GM23338 (cell line): Measurements from ENCODE around the gene NOTCH1. TPM values are rescaled to one million over a fixed set of nuclear protein-coding genes. Genes with fewer than 3 reads are reported as not detected.

ENCODE experiments used
- ATAC-seq: fragments of 200-7000 bp; cut with Tn5 transposase; 3 replicates; pipeline ENCODE4 v1.9.1; 2020
- DNase-seq: peaks from one replicate; pipeline ENCODE4 v3.0.0-alpha.2; 2015; ENCODE audit warnings: low spot score
- H2AFZ ChIP-seq: fragments of 200-600 bp; sonication (generic); 2 replicates; pipeline ENCODE4 v1.8.0; 2016; ENCODE audit warnings: antibody characterized with exemption, mild to moderate bottlenecking, moderate library complexity
- H3F3A ChIP-seq: fragments of 200-600 bp; sonication (generic); replicated peaks from 2 replicates; pipeline ENCODE4 v1.8.0; 2017; ENCODE audit warnings: antibody characterized with exemption, mixed run types, low read depth
- H3K27ac ChIP-seq: fragments of 200-600 bp; sonication (generic); 2 replicates; pipeline ENCODE4 v1.6.1; 2016; ENCODE audit warnings: low read depth
- H3K27me3 ChIP-seq: fragments of 200-600 bp; sonication (generic); 2 replicates; pipeline ENCODE4 v1.8.0; 2016; ENCODE audit warnings: mild to moderate bottlenecking, mixed run types, moderate library complexity; ENCODE audit not compliant: insufficient read depth
- H3K36me3 ChIP-seq: fragments of 200-600 bp; sonication (generic); 2 replicates; pipeline ENCODE4 v1.8.0; 2016; ENCODE audit warnings: mild to moderate bottlenecking; ENCODE audit not compliant: insufficient read depth
- H3K4me1 ChIP-seq: fragments of 200-600 bp; sonication (generic); 2 replicates; pipeline ENCODE4 v1.8.0; 2016; ENCODE audit warnings: mild to moderate bottlenecking, moderate library complexity; ENCODE audit not compliant: insufficient read depth
- H3K4me2 ChIP-seq: fragments of 200-600 bp; sonication (generic); 2 replicates; pipeline ENCODE4 v1.7.1; 2017; ENCODE audit warnings: mixed run types
- H3K4me3 ChIP-seq: fragments of 200-600 bp; sonication (generic); 2 replicates; pipeline ENCODE4 v1.6.1; 2016; ENCODE audit warnings: mixed run types
- H3K79me2 ChIP-seq: fragments of 200-600 bp; sonication (generic); replicated peaks from 2 replicates; pipeline ENCODE4 v1.8.0; 2017; ENCODE audit warnings: mild to moderate bottlenecking; ENCODE audit not compliant: insufficient read depth
- H3K9me2 ChIP-seq: fragments of 200-600 bp; sonication (generic); 2 replicates; pipeline ENCODE4 v1.8.0; 2017; ENCODE audit not compliant: insufficient read depth
- H4K20me1 ChIP-seq: fragments of 200-600 bp; sonication (generic); replicated peaks from 2 replicates; pipeline ENCODE4 v1.8.0; 2017; ENCODE audit warnings: mild to moderate bottlenecking; ENCODE audit not compliant: insufficient read depth
- H3K27ac Mint-ChIP-seq: 2 replicates; pipeline ENCODE4 v1.8.0; 2020; ENCODE audit warnings: inconsistent platforms, mild to moderate bottlenecking, moderate library complexity, mixed read lengths
- H3K27me3 Mint-ChIP-seq: 3 replicates; pipeline ENCODE4 v1.8.0; 2022; ENCODE audit warnings: low read depth, mild to moderate bottlenecking, moderate library complexity, mixed read lengths, inconsistent platforms; ENCODE audit not compliant: insufficient read depth, poor library complexity
- H3K36me3 Mint-ChIP-seq: 3 replicates; pipeline ENCODE4 v1.8.0; 2021; ENCODE audit warnings: low read depth, mild to moderate bottlenecking, inconsistent platforms, moderate library complexity, mixed read lengths
- H3K4me1 Mint-ChIP-seq: 3 replicates; pipeline ENCODE4 v1.8.0; 2020; ENCODE audit warnings: mild to moderate bottlenecking, inconsistent platforms, mixed read lengths
- H3K4me3 Mint-ChIP-seq: 3 replicates; pipeline ENCODE4 v1.8.0; 2021; ENCODE audit warnings: moderate library complexity, mild to moderate bottlenecking, inconsistent platforms, mixed read lengths
- H3K9me3 Mint-ChIP-seq: 3 replicates; pipeline ENCODE4 v1.8.0; 2020; ENCODE audit warnings: moderate library complexity, mild to moderate bottlenecking, inconsistent platforms, mixed read lengths
- CREB1 ChIP-seq: fragments of 250-450 bp; sonication (Bioruptor Pico); IDR thresholded peaks from 2 replicates; pipeline ENCODE4 v1.5.0; 2020; ENCODE audit warnings: low read depth, mild to moderate bottlenecking, moderate library complexity
- JUNB ChIP-seq: IDR thresholded peaks from one replicate; pipeline ENCODE4 v1.6.1; 2016; ENCODE audit warnings: antibody characterized with exemption; ENCODE audit not compliant: unreplicated experiment
- NANOG ChIP-seq: IDR thresholded peaks from 2 replicates; pipeline ENCODE4 v1.6.1; 2016; ENCODE audit warnings: antibody characterized with exemption, borderline replicate concordance
- POLR2AphosphoS5 ChIP-seq: IDR thresholded peaks from 2 replicates; pipeline ENCODE4 v1.6.1; 2016; ENCODE audit warnings: antibody characterized with exemption, low read depth
- ZNF114 ChIP-seq: fragments of 250-450 bp; sonication (Bioruptor Pico); IDR thresholded peaks from 2 replicates; pipeline ENCODE4 v1.5.0; 2020; ENCODE audit warnings: mild to moderate bottlenecking, moderate library complexity
- ZNF331 ChIP-seq: fragments of 250-450 bp; sonication (Bioruptor Pico); IDR thresholded peaks from 2 replicates; pipeline ENCODE4 v1.5.0; 2020; ENCODE audit warnings: low read depth, mild to moderate bottlenecking, moderate library complexity
- ZNF462 ChIP-seq: fragments of 250-450 bp; sonication (Bioruptor Pico); IDR thresholded peaks from 2 replicates; pipeline ENCODE4 v1.5.0; 2020; ENCODE audit warnings: mild to moderate bottlenecking, moderate library complexity
- polyA plus RNA-seq: library from polyadenylated mRNA; unstranded; fragments of >200 nt; fragmentation: Nextera tagmentation; extraction: Ambion mirVana; gene quantifications from 2 replicates; pipeline ENCODE4 v1.2.1, GENCODE V29; 2016
- total RNA-seq: library from RNA; depleted of rRNA; stranded (reverse); fragments of >200 nt; shearing (Covaris generic); gene quantifications from 2 replicates; pipeline ENCODE4 v1.2.3, GENCODE V29; 2014
- TF ChIP-seq, protein P1 (sequence below): IDR thresholded peaks from 2 replicates; pipeline ENCODE4 v1.6.1; 2016; ENCODE audit warnings: antibody characterized with exemption
- TF ChIP-seq, protein P2 (sequence below): IDR thresholded peaks from one replicate; pipeline ENCODE4 v1.6.1; 2018; ENCODE audit warnings: antibody characterized with exemption; ENCODE audit not compliant: unreplicated experiment

Gene NOTCH1
- total and polyA plus RNA-seq, 2 experiments from 2014 or later = 9.9 to 97.2 TPM

GRCh38 chr9:136508729-136509500 is 36.9 kb downstream of the NOTCH1 start:
- Histone ChIP-seq H3K36me3 (peaks cover 18% of the 10 kb centered on the region; the same call in 1 of the 2 replicates), H3K4me1 (no peaks in the 10 kb centered on the region), H2AFZ (no peak overlapping the region), H3K4me3 (no peak overlapping the region), H3F3A (0 out of 2 replicates have a peak, but pooled peaks cover 2% of the 10 kb centered on the region), H3K79me2 (no peaks in the 10 kb centered on the region), H3K27me3 (no peaks in the 10 kb centered on the region), H3K27ac (no peak overlapping the region), H4K20me1 (no peaks in the 10 kb centered on the region; the same call in 1 of the 2 replicates), H3K9me2 (no peaks in the 10 kb centered on the region), H3K4me2 (no peak overlapping the region)
- no peak for TF ChIP-seq JUNB
- TF ChIP-seq ZNF462 (CRISPR knock-in tag) = no peak
- no peak for TF ChIP-seq ZNF114 (CRISPR knock-in tag)
- TF ChIP-seq ZNF331 (CRISPR knock-in tag) = no peak
- TF ChIP-seq, protein P1, sequence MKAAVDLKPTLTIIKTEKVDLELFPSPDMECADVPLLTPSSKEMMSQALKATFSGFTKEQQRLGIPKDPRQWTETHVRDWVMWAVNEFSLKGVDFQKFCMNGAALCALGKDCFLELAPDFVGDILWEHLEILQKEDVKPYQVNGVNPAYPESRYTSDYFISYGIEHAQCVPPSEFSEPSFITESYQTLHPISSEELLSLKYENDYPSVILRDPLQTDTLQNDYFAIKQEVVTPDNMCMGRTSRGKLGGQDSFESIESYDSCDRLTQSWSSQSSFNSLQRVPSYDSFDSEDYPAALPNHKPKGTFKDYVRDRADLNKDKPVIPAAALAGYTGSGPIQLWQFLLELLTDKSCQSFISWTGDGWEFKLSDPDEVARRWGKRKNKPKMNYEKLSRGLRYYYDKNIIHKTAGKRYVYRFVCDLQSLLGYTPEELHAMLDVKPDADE = no peak
- no peak for TF ChIP-seq POLR2AphosphoS5
- TF ChIP-seq, protein P2, sequence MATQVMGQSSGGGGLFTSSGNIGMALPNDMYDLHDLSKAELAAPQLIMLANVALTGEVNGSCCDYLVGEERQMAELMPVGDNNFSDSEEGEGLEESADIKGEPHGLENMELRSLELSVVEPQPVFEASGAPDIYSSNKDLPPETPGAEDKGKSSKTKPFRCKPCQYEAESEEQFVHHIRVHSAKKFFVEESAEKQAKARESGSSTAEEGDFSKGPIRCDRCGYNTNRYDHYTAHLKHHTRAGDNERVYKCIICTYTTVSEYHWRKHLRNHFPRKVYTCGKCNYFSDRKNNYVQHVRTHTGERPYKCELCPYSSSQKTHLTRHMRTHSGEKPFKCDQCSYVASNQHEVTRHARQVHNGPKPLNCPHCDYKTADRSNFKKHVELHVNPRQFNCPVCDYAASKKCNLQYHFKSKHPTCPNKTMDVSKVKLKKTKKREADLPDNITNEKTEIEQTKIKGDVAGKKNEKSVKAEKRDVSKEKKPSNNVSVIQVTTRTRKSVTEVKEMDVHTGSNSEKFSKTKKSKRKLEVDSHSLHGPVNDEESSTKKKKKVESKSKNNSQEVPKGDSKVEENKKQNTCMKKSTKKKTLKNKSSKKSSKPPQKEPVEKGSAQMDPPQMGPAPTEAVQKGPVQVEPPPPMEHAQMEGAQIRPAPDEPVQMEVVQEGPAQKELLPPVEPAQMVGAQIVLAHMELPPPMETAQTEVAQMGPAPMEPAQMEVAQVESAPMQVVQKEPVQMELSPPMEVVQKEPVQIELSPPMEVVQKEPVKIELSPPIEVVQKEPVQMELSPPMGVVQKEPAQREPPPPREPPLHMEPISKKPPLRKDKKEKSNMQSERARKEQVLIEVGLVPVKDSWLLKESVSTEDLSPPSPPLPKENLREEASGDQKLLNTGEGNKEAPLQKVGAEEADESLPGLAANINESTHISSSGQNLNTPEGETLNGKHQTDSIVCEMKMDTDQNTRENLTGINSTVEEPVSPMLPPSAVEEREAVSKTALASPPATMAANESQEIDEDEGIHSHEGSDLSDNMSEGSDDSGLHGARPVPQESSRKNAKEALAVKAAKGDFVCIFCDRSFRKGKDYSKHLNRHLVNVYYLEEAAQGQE = no peak
- TF ChIP-seq NANOG = no peak
- TF ChIP-seq CREB1 (CRISPR knock-in tag) = no peak
- Mint-ChIP-seq H3K4me3 (no peak overlapping the region), H3K36me3 (peaks cover 44% of the 10 kb centered on the region), H3K9me3 (no peaks in the 10 kb centered on the region), H3K27me3 (peaks cover 5% of the 10 kb centered on the region), H3K27ac (no peak overlapping the region), H3K4me1 (no peaks in the 10 kb centered on the region)
- no peak for DNase-seq
- no peak for ATAC-seq
